GM10847 (cell line): ENCODE results near the gene MME.

ENCODE experiments used
- POLR2A ChIP-seq: IDR thresholded peaks from 2 replicates; pipeline ENCODE4 v1.6.1; 2011; ENCODE audit not compliant: insufficient read length; ENCODE audit errors: extremely low read depth

The MME gene

GRCh38 chr3:155075200-155075599 lies 4.9 kb upstream of the MME start:
- no peak for TF ChIP-seq POLR2A

GRCh38 chr3:155076888-155077287 lies 3.2 kb upstream of the MME start:
- no peak for TF ChIP-seq POLR2A

GRCh38 chr3:155078711-155079467 lies 1.2 kb upstream of the MME start:
- TF ChIP-seq POLR2A = no peak

GRCh38 chr3:155079468-155079745 lies 712 bp upstream of the MME start:
- no peak for TF ChIP-seq POLR2A

- no peak for TF ChIP-seq POLR2A
Observed at GRCh38 chr3:155080692-155081091, 573 bp downstream of the MME start.

GRCh38 chr3:155083313-155083905 lies 3.3 kb downstream of the MME start:
- TF ChIP-seq POLR2A = no peak

GRCh38 chr3:155084567-155084966 lies 4.4 kb downstream of the MME start:
- no peak for TF ChIP-seq POLR2A

- no peak for TF ChIP-seq POLR2A
Observed at GRCh38 chr3:155086051-155086450, 5.9 kb downstream of the MME start.

GRCh38 chr3:155088706-155089345 lies 8.7 kb downstream of the MME start:
- no peak for TF ChIP-seq POLR2A

- no peak for TF ChIP-seq POLR2A
Observed at GRCh38 chr3:155089495-155089894, 9.4 kb downstream of the MME start.

GRCh38 chr3:155093261-155093660 lies 13.1 kb downstream of the MME start:
- TF ChIP-seq POLR2A = no peak

GRCh38 chr3:155096303-155097008 lies 16.3 kb downstream of the MME start:
- TF ChIP-seq POLR2A = no peak

GRCh38 chr3:155097009-155097349 lies 16.9 kb downstream of the MME start:
- no peak for TF ChIP-seq POLR2A

GRCh38 chr3:155101398-155101797 lies 21.3 kb downstream of the MME start:
- no peak for TF ChIP-seq POLR2A

- TF ChIP-seq POLR2A = no peak
Observed at GRCh38 chr3:155102329-155102728, 22.2 kb downstream of the MME start.

- TF ChIP-seq POLR2A = no peak
Observed at GRCh38 chr3:155103686-155104085, 23.6 kb downstream of the MME start.
